ENCODE results near the gene HOXD8.
A peak's percentile ranks its signal among the peaks of the same experiment; 100 is the strongest.

- no peak for TF ChIP-seq EZH2 (IDR thresholded peaks at IDR 0.05; ENCODE audit: low read length, missing control alignments)
- peak; percentile 49 to 62 for TF ChIP-seq CTCF (conservative IDR thresholded peaks at IDR 0.05 in 1 of 2, IDR thresholded peaks at IDR 0.05 in 1 of 2; ENCODE audit: low read depth in 1 of 2, low read length in 2 of 2)
These were observed 18.2 kb upstream of the HOXD8 start for GRCh38 chr2:176111309-176111663.
